Breast epithelium (tissue), 4 donors: ENCODE data around the gene PRKN. TPM values are rescaled to one million over a fixed set of nuclear protein-coding genes. Genes with fewer than 3 reads are reported as not detected.
A peak's percentile ranks its signal among the peaks of the same experiment; 100 is the strongest.

ENCODE experiments used
- DNase-seq, 2 donors: peaks; one replicate each; pipeline ENCODE4 v3.0.0-alpha.2; 2019; ENCODE audit warnings: low spot score in 2 of 2
- H3K27ac ChIP-seq, 2 donors: fragments of 200-600 bp; sonication (generic) in 1 of 2; one replicate each; pipeline ENCODE4 v1.5.1; 2016 to 2019; ENCODE audit warnings: mild to moderate bottlenecking in 1 of 2
- H3K27me3 ChIP-seq, 2 donors: fragments of 200-600 bp; sonication (generic) in 1 of 2; one replicate each; pipeline versions ENCODE4 v1.5.1 to v1.6.0; 2017 to 2019; ENCODE audit warnings: control low read depth in 1 of 2, mild to moderate bottlenecking in 1 of 2
- H3K36me3 ChIP-seq: fragments of 200-600 bp; one replicate; pipeline ENCODE4 v1.5.1; 2019
- H3K4me1 ChIP-seq, 2 donors: fragments of 200-600 bp; sonication (generic); one replicate each; pipeline ENCODE4 v1.5.1; 2016 to 2019; ENCODE audit warnings: control low read depth in 1 of 2
- H3K4me3 ChIP-seq, 3 donors: fragments of 200-600 bp; sonication (generic); 1 replicate in 2 of 3; 2 replicates in 1 of 3; pipeline ENCODE4 v1.5.1; 2016 to 2019; ENCODE audit warnings: mild to moderate bottlenecking in 3 of 3, moderate library complexity in 2 of 3
- H3K9me3 ChIP-seq, 2 donors: fragments of 200-600 bp; sonication (generic) in 1 of 2; one replicate each; pipeline ENCODE4 v1.5.1; 2016 to 2019; ENCODE audit warnings: control low read depth in 1 of 2
- CTCF ChIP-seq, 3 donors: fragments of 450-650 bp; IDR thresholded peaks; one replicate each; pipeline ENCODE4 v1.5.1; 2016 to 2017; ENCODE audit warnings: antibody characterized with exemption in 3 of 3, mild to moderate bottlenecking in 3 of 3, moderate library complexity in 3 of 3
- POLR2A ChIP-seq: fragments of 450-650 bp; IDR thresholded peaks from one replicate; pipeline ENCODE4 v1.6.1; 2016; ENCODE audit warnings: antibody characterized with exemption, mild to moderate bottlenecking, moderate library complexity
- POLR2AphosphoS5 ChIP-seq, 3 donors: sonication (generic); formaldehyde crosslinking; IDR thresholded peaks; one replicate each; pipeline ENCODE4 v1.6.1; 2017; ENCODE audit warnings: antibody characterized with exemption in 3 of 3
- intact Hi-C: fragments of 100-400 bp; cut with DNase I; formaldehyde crosslinking; loops from one replicate; pipeline ENCODE4 v1.15.1; 2023; ENCODE audit warnings: low total_unique reads
- total RNA-seq, 3 donors: library from RNA; depleted of rRNA; stranded (reverse); fragments of >200 nt; gene quantifications; one replicate each; pipeline ENCODE4 v1.1.0, GENCODE V29; 2016

PRKN gene
- total RNA-seq, 3 donors from 2014 or later = 7.2 to 19.0 (median 11.2) TPM

- intact Hi-C loops = no loop called here
- no peak overlapping the region for H3K27ac ChIP-seq
- H3K9me3 ChIP-seq = no peaks in the 10 kb centered on the region
- H3K4me3 ChIP-seq = no peak overlapping the region
- no peak for TF ChIP-seq CTCF (IDR thresholded peaks at IDR 0.05)
- TF ChIP-seq POLR2AphosphoS5 (IDR thresholded peaks at IDR 0.05) = no peak
- TF ChIP-seq POLR2A = no peak
- no peaks in the 10 kb centered on the region for H3K27me3 ChIP-seq
- no peaks in the 10 kb centered on the region for H3K36me3 ChIP-seq
- DNase-seq = no peak
- no peaks in the 10 kb centered on the region for H3K4me1 ChIP-seq
Observed at GRCh38 chr6:161901740-161902426, 825.7 kb downstream of the PRKN start.

- Histone ChIP-seq H3K27ac (no peak overlapping the region), H3K4me3 (no peak overlapping the region), H3K4me1 (no peaks in the 10 kb centered on the region), H3K27me3 (no peaks in the 10 kb centered on the region), H3K36me3 (no peaks in the 10 kb centered on the region), H3K9me3 (no peaks in the 10 kb centered on the region)
- intact Hi-C loops = no loop called here
- no peak for TF ChIP-seq CTCF (IDR thresholded peaks at IDR 0.05)
- TF ChIP-seq POLR2AphosphoS5 (IDR thresholded peaks at IDR 0.05) = no peak
- TF ChIP-seq POLR2A = no peak
- no peak for DNase-seq
Observed at GRCh38 chr6:161894436-161894835, 833.1 kb downstream of the PRKN start.

- no peak for TF ChIP-seq POLR2A
- no peak for TF ChIP-seq CTCF (IDR thresholded peaks at IDR 0.05)
- TF ChIP-seq POLR2AphosphoS5 (IDR thresholded peaks at IDR 0.05) = no peak
- no peaks in the 10 kb centered on the region for H3K27me3 ChIP-seq
- H3K9me3 ChIP-seq = no peaks in the 10 kb centered on the region
- no peak overlapping the region for H3K4me3 ChIP-seq
- intact Hi-C loops = no loop called here
- H3K27ac ChIP-seq = no peak overlapping the region
- H3K36me3 ChIP-seq = no peaks in the 10 kb centered on the region
- H3K4me1 ChIP-seq = no peaks in the 10 kb centered on the region
- DNase-seq = no peak
Observed at GRCh38 chr6:161891542-161891941, 836.0 kb downstream of the PRKN start.

- DNase-seq = no peak
- TF ChIP-seq POLR2AphosphoS5 (IDR thresholded peaks at IDR 0.05) (no peak), CTCF (IDR thresholded peaks at IDR 0.05) (no peak), POLR2A (no peak)
Observed at GRCh38 chr6:161890832-161891297, 836.7 kb downstream of the PRKN start.

GRCh38 chr6:161890133-161890831, 837.3 kb downstream of the PRKN start:
- peak in 1 of 2 donors; percentile 21 for DNase-seq

More at GRCh38 chr6:161890832-161891297, 836.7 kb downstream of the PRKN start:
- H3K27me3 ChIP-seq = no peaks in the 10 kb centered on the region
- no peaks in the 10 kb centered on the region for H3K36me3 ChIP-seq
- H3K27ac ChIP-seq = no peak overlapping the region
- H3K9me3 ChIP-seq = no peaks in the 10 kb centered on the region
- intact Hi-C loops = no loop called here
- H3K4me3 ChIP-seq = peak overlapping the region in 2 of 3 donors; percentile 19 to 33
- no peaks in the 10 kb centered on the region for H3K4me1 ChIP-seq

More at GRCh38 chr6:161890133-161890831, 837.3 kb downstream of the PRKN start:
- Histone ChIP-seq H3K4me3 (peak overlapping the region in 2 of 3 donors; percentile 19 to 33), H3K9me3 (no peaks in the 10 kb centered on the region), H3K36me3 (no peaks in the 10 kb centered on the region), H3K4me1 (no peaks in the 10 kb centered on the region), H3K27ac (peak overlapping the region in 1 of 2 donors; percentile 38), H3K27me3 (no peaks in the 10 kb centered on the region)
- intact Hi-C loops = no loop called here
- no peak for TF ChIP-seq POLR2AphosphoS5 (IDR thresholded peaks at IDR 0.05)
- no peak for TF ChIP-seq CTCF (IDR thresholded peaks at IDR 0.05)
- TF ChIP-seq POLR2A = no peak
